Activated naive CD8-positive, alpha-beta T cell treated with anti-CD3 and anti-CD28 coated beads, Interleukin-2, amount 10 ng/mL, durations not matched to agents 7 days and 5 days (primary cell): ENCODE results near the gene MAT1A. TPM values are rescaled to one million over a fixed set of nuclear protein-coding genes. Genes with fewer than 3 reads are reported as not detected.

Experiments used
- total RNA-seq, 2 experiments: library from RNA; stranded (reverse); gene quantifications; one replicate each; pipeline ENCODE4 v1.2.3, GENCODE V29; 2021

Gene MAT1A
- total RNA-seq, 2 experiments from 2014 or later: not detected

Other genes starting within 250 kb of the MAT1A start
- gene TMEM254, start 211.0 kb downstream of the MAT1A start, total RNA-seq: 10 to 100 TPM; 13.2 to 13.8 TPM
- gene PLAC9, start 156.9 kb downstream of the MAT1A start, total RNA-seq: not detected
- 100 to 1,000 TPM; 263 to 277 TPM for gene ANXA11, start 84.1 kb downstream of the MAT1A start, total RNA-seq
- gene DYDC1, start 67.1 kb upstream of the MAT1A start, total RNA-seq: not detected
- not detected for gene DYDC2, start 67.1 kb upstream of the MAT1A start, total RNA-seq
- 10 to 100 TPM; 13.6 to 14.0 TPM for gene PRXL2A, start 118.9 kb upstream of the MAT1A start, total RNA-seq
- gene TSPAN14, start 164.7 kb upstream of the MAT1A start, total RNA-seq: 100 to 1,000 TPM in 1 of 2 experiments, 10 to 100 TPM in 1; 98.8 to 112 TPM
- gene SH2D4B, start 248.2 kb upstream of the MAT1A start, total RNA-seq: under 1 TPM; 0.14 to 0.22 TPM